Caco-2 (cell line): ENCODE results near the gene CSMD2. TPM values are rescaled to one million over a fixed set of nuclear protein-coding genes. Genes with fewer than 3 reads are reported as not detected.
"Not testable (repeated sequence)": the region's sequence is repeated elsewhere in the genome, so short reads cannot be mapped to it uniquely, and the experiment has no call there.

ENCODE experiments used
- BruUV-seq: library from RNA; stranded (reverse); fragments of 400-500 nt; replicated peaks from 2 replicates; lab custom pipeline; 2021; lab: Mats Ljungman, UMichigan
- CTCF ChIA-PET: fragments of 300-600 bp; sonication (Branson Sonifier 250); formaldehyde crosslinking; loops from one replicate; lab custom pipeline; 2022; ENCODE audit warnings: antibody characterized with exemption; lab: Charles Lee
- POLR2A ChIA-PET: fragments of 300-600 bp; sonication (Branson Sonifier 250); formaldehyde crosslinking; loops from one replicate; lab custom pipeline; 2022; ENCODE audit warnings: antibody characterized with exemption; lab: Charles Lee
- DNase-seq, 2 experiments: peaks; one replicate each; pipeline versions ENCODE4 v3.0.0 to v3.0.0-alpha.2; 2020 to 2022
- H3K27me3 ChIP-seq: replicated peaks from 2 replicates; pipeline ENCODE4 v1.6.0; 2011; ENCODE audit warnings: low read length; ENCODE audit not compliant: control insufficient read depth, insufficient read depth
- H3K36me3 ChIP-seq: 2 replicates; pipeline ENCODE4 v1.5.1; 2011; ENCODE audit warnings: low read length; ENCODE audit not compliant: control insufficient read depth, insufficient read depth
- H3K4me1 ChIP-seq: fragments of 250-450 bp; sonication (Bioruptor Pico); 2 replicates; pipeline ENCODE4 v1.5.1; 2020; ENCODE audit warnings: mild to moderate bottlenecking
- H3K4me3 ChIP-seq: 2 replicates; pipeline ENCODE4 v1.5.1; 2011; ENCODE audit warnings: low read depth, mild to moderate bottlenecking, control low read depth, low read length
- H3K9me3 ChIP-seq: fragments of 250-450 bp; sonication (Bioruptor Pico); 2 replicates; pipeline ENCODE4 v1.5.1; 2020; ENCODE audit warnings: mild to moderate bottlenecking, moderate library complexity
- H3K27ac Mint-ChIP-seq: one replicate; pipeline ENCODE4 v1.8.0; 2022; ENCODE audit warnings: mixed read lengths; ENCODE audit not compliant: unreplicated experiment
- H3K27me3 Mint-ChIP-seq: one replicate; pipeline ENCODE4 v1.8.0; 2022; ENCODE audit warnings: mixed read lengths; ENCODE audit not compliant: insufficient read depth, unreplicated experiment
- H3K36me3 Mint-ChIP-seq: one replicate; pipeline ENCODE4 v1.8.0; 2022; ENCODE audit warnings: mild to moderate bottlenecking, mixed read lengths; ENCODE audit not compliant: insufficient read depth, unreplicated experiment
- H3K4me1 Mint-ChIP-seq: one replicate; pipeline ENCODE4 v1.8.0; 2022; ENCODE audit warnings: low read depth, mixed read lengths; ENCODE audit not compliant: unreplicated experiment
- H3K4me3 Mint-ChIP-seq: one replicate; pipeline ENCODE4 v1.8.0; 2022; ENCODE audit warnings: mild to moderate bottlenecking, moderate library complexity, mixed read lengths; ENCODE audit not compliant: unreplicated experiment
- H3K9me3 Mint-ChIP-seq: one replicate; pipeline ENCODE4 v1.8.0; 2022; ENCODE audit warnings: mixed read lengths; ENCODE audit not compliant: unreplicated experiment
- intact Hi-C: fragments of 100-400 bp; cut with micrococcal nuclease; formaldehyde crosslinking; loops from one replicate; pipeline ENCODE4 v1.10.0; 2022; ENCODE audit not compliant: unreplicated experiment
- total RNA-seq: library from RNA; stranded (reverse); gene quantifications from 2 replicates; pipeline ENCODE4 v1.2.3, GENCODE V29; 2022
- TF ChIP-seq, protein P1 (sequence below), 2 experiments: fragments of 200-600 bp in 1 of 2; IDR thresholded peaks; 1 replicate in 1 of 2; 2 replicates in 1 of 2; pipeline versions ENCODE4 v1.5.1 to v1.8.0; 2011 to 2022; ENCODE audit warnings: antibody characterized with exemption in 1 of 2, control low read depth in 1 of 2, inconsistent platforms in 1 of 2, low read depth in 1 of 2, low read length in 1 of 2, mild to moderate bottlenecking in 1 of 2, moderate library complexity in 1 of 2; ENCODE audit not compliant: insufficient read depth in 1 of 2, severe bottlenecking in 1 of 2, unreplicated experiment in 1 of 2

The CSMD2 gene
- total RNA-seq, 1 experiment from 2014 or later, result not detected

DNA sequence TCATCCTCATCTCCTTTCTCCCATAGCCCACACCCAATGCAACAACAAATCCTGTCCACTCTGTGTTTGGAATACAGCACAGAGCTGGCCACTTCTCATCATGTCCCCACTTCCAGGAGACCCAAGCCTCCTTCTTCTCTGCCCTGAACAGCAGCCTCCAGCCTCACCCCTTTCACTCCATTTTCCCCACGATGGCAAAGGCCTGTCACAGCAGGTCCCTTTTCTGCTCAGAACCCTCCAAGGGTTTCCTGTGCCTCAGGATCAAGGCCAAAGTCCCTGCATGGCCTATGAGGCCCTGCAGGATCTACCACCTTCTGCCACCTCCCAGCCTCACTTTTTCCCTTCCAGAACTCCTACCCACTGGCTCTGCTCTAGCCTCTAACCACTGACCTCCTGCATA, 78.5 kb downstream of the CSMD2 start:
- ChIA-PET CTCF (no interaction called here), POLR2A (no interaction called here)
- no peak overlapping the region for H3K4me3 Mint-ChIP-seq
- Histone ChIP-seq H3K36me3 (no peaks in the 10 kb centered on the region), H3K4me3 (no peak overlapping the region), H3K9me3 (no peaks in the 10 kb centered on the region), H3K4me1 (no peaks in the 10 kb centered on the region), H3K27me3 (no peaks in the 10 kb centered on the region)
- no peaks in the 10 kb centered on the region for H3K36me3 Mint-ChIP-seq
- H3K4me1 Mint-ChIP-seq, result no peaks in the 10 kb centered on the region
- peaks cover 9% of the 10 kb centered on the region for H3K9me3 Mint-ChIP-seq
- intact Hi-C loops, result no loop called here
- peaks cover 16% of the 10 kb centered on the region for H3K27me3 Mint-ChIP-seq
- no peak for DNase-seq
- TF ChIP-seq, protein P1, sequence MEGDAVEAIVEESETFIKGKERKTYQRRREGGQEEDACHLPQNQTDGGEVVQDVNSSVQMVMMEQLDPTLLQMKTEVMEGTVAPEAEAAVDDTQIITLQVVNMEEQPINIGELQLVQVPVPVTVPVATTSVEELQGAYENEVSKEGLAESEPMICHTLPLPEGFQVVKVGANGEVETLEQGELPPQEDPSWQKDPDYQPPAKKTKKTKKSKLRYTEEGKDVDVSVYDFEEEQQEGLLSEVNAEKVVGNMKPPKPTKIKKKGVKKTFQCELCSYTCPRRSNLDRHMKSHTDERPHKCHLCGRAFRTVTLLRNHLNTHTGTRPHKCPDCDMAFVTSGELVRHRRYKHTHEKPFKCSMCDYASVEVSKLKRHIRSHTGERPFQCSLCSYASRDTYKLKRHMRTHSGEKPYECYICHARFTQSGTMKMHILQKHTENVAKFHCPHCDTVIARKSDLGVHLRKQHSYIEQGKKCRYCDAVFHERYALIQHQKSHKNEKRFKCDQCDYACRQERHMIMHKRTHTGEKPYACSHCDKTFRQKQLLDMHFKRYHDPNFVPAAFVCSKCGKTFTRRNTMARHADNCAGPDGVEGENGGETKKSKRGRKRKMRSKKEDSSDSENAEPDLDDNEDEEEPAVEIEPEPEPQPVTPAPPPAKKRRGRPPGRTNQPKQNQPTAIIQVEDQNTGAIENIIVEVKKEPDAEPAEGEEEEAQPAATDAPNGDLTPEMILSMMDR (IDR thresholded peaks at IDR 0.05; ENCODE audit: insufficient read depth in 1 of 2, low read depth in 1 of 2, low read length in 1 of 2, severe bottlenecking in 1 of 2, unreplicated experiment in 1 of 2), result no peak
- no TSS peak for BruUV-seq
- no peak overlapping the region for H3K27ac Mint-ChIP-seq

DNA sequence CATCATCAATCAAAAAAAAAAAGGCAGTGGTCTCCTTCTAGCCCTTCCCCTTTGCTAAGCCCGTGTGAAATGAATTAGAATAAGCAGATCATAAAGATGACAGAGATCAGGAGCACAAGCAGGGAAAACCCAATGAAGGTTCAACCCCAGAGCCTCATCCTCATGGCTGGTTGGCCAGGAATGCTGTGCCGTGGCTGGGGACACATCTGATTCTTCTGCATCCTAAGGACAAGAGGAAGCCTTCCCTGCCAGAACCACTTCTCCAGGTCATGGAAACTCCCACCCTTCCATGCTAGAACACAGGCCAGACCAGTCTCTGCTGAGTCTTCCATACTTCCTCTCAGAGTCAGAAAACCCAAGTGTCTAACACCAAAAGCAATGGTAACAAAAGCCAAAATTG, 81.1 kb downstream of the CSMD2 start:
- H3K9me3 Mint-ChIP-seq, result peaks cover 19% of the 10 kb centered on the region
- no peak overlapping the region for H3K4me3 ChIP-seq
- H3K4me3 Mint-ChIP-seq, result no peak overlapping the region
- H3K36me3 Mint-ChIP-seq, result no peaks in the 10 kb centered on the region
- peaks cover 5% of the 10 kb centered on the region for H3K27me3 Mint-ChIP-seq
- no peaks in the 10 kb centered on the region for H3K9me3 ChIP-seq
- no peaks in the 10 kb centered on the region for H3K4me1 Mint-ChIP-seq
- TF ChIP-seq, protein P1 (IDR thresholded peaks at IDR 0.05; ENCODE audit: insufficient read depth in 1 of 2, low read depth in 1 of 2, low read length in 1 of 2, severe bottlenecking in 1 of 2, unreplicated experiment in 1 of 2), result no peak
- no peaks in the 10 kb centered on the region for H3K36me3 ChIP-seq
- CTCF ChIA-PET, result no interaction called here
- intact Hi-C loops, result no loop called here
- BruUV-seq, result no TSS peak
- no peaks in the 10 kb centered on the region for H3K27me3 ChIP-seq
- no peak for DNase-seq
- no peak overlapping the region for H3K27ac Mint-ChIP-seq
- POLR2A ChIA-PET, result no interaction called here
- H3K4me1 ChIP-seq, result no peaks in the 10 kb centered on the region

DNA sequence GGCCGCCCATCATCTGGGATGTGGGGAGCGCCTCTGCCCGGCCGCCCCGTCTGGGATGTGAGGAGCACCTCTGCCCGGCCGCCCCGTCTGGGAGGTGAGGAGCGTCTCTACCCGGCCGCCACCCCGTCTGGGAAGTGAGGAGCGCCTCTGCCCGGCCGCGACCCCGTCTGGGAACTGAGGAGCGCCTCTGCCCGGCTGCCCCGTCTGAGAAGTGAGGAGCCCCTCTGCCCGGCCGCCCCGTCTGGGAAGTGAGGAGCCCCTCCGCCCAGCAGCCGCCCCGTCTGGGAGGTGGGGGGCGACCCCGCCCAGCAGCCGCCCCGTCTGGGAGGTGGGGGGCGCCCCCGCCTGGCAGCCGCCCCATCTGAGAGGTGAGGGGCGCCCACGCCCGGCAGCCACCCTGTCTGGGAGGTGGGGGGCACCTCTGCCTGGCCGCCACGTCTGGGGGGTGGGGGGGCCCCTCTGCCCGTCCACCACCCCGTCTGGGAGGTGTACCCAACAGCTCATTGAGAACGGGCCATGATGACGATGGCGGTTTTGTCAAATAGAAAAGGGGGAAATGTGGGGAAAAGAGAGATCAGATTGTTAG, 82.9 kb downstream of the CSMD2 start:
- H3K36me3 Mint-ChIP-seq, H3K27me3 Mint-ChIP-seq, DNase-seq, BruUV-seq, H3K36me3 ChIP-seq, intact Hi-C loops, H3K4me3 Mint-ChIP-seq, H3K4me3 ChIP-seq, H3K4me1 Mint-ChIP-seq, CTCF ChIA-PET, H3K4me1 ChIP-seq, H3K27me3 ChIP-seq, H3K9me3 ChIP-seq, POLR2A ChIA-PET, H3K27ac Mint-ChIP-seq: not testable (repeated sequence)
- peaks cover 19% of the 10 kb centered on the region for H3K9me3 Mint-ChIP-seq
